ENCODE results near the gene NR1D2. TPM values are rescaled to one million over a fixed set of nuclear protein-coding genes. Genes with fewer than 3 reads are reported as not detected.
A peak's percentile ranks its signal among the peaks of the same experiment; 100 is the strongest.

NR1D2 gene
- total RNA-seq, 1 donor from 2014 or later: 34.0 TPM

DNA sequence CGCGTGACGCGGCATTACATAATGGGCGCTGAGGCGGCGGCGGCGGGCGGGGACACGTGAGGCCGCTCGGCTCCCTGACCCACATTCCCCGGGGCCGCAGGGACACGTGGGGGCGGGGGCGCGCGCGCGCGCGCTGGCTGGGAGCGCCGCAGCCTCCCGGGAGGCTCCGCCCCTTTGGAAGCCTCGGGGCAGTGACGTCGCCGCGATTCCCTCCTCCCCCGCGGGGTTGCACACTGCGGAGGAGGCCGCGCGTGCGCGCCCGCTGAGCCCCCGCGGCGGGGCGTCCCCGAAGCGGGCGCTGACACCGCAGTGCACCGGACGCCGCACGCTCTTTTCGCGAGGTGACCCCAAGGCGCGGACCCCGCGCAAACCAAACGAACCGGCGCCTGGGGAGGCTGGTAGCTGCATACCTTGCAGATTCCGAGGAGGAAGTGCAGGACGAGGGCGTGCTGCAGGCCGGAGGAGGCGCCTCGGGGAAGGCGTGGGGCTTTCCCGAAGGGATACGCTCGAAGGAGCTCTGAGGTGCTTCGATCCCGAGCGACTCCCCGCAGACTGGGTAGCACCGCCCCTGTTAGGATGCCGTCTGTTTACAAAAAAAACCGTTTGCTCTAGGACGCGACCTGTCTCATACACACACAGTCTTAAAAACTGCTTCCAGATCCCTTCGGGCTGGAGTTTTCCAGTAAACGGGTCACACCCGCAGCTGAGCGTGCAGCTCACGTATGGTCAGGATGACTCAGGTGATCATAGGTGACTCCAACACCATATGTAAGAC is 1.0 kb downstream of the NR1D2 start:
- Histone ChIP-seq H3K27me3 (ENCODE audit: control insufficient read depth, insufficient read depth, low read length) (no peaks in the 10 kb centered on the region), H3K36me3 (ENCODE audit: control insufficient read depth, insufficient read depth, low read length) (no peaks in the 10 kb centered on the region), H3K4me3 (ENCODE audit: low read depth, low read length) (peak overlapping the region; percentile 70)
- FAIRE-seq: no peak
- DNase-seq (ENCODE audit: low read depth): peak; percentile 80
- TF ChIP-seq, protein P1, sequence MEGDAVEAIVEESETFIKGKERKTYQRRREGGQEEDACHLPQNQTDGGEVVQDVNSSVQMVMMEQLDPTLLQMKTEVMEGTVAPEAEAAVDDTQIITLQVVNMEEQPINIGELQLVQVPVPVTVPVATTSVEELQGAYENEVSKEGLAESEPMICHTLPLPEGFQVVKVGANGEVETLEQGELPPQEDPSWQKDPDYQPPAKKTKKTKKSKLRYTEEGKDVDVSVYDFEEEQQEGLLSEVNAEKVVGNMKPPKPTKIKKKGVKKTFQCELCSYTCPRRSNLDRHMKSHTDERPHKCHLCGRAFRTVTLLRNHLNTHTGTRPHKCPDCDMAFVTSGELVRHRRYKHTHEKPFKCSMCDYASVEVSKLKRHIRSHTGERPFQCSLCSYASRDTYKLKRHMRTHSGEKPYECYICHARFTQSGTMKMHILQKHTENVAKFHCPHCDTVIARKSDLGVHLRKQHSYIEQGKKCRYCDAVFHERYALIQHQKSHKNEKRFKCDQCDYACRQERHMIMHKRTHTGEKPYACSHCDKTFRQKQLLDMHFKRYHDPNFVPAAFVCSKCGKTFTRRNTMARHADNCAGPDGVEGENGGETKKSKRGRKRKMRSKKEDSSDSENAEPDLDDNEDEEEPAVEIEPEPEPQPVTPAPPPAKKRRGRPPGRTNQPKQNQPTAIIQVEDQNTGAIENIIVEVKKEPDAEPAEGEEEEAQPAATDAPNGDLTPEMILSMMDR (IDR thresholded peaks at IDR 0.05; ENCODE audit: insufficient read depth, low read length, severe bottlenecking): no peak

DNA sequence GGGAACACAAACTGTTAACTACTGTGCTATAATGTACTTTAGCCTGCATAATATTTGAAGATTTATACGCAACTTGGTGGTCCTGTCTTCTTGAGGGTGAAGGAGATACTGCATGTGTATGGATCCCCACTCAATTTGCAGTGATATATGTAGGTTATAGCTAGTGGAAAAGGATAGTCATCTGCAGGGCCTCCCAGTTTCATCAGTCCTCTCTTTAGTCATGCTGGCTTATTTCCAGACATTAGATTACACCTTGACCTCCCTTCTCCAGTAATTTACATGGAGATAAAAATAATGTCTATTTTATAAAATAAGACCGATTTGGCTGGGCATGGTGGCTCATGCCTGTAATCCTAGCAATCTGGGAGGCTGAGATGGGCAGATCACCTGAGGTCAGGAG is 3.7 kb downstream of the NR1D2 start:
- Histone ChIP-seq H3K4me3 (ENCODE audit: low read depth, low read length) (no peak overlapping the region), H3K27me3 (ENCODE audit: control insufficient read depth, insufficient read depth, low read length) (no peaks in the 10 kb centered on the region), H3K36me3 (ENCODE audit: control insufficient read depth, insufficient read depth, low read length) (no peaks in the 10 kb centered on the region)
- FAIRE-seq: no peak
- peak; percentile 74 for DNase-seq (ENCODE audit: low read depth)
- TF ChIP-seq, protein P1 (IDR thresholded peaks at IDR 0.05; ENCODE audit: insufficient read depth, low read length, severe bottlenecking): no peak

DNA sequence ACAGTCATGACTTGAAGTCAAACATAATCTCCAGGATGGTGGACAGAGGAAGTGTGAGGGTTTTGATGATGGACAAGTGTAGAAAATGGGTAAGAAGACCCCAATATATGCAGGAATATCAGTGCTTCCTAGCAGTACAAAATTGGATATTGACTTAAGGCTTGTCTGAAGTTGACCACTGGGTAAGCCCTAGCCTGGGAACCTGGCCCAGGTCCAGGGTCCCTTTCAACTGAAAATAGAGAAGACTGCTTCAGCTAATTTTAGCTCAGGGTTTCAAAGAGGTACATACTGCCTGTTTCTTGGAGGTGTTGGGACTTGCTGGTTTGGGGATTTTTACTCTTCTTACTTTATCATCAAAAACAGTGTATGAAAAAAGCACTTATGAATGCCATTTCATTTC is 4.7 kb downstream of the NR1D2 start:
- TF ChIP-seq, protein P1 (IDR thresholded peaks at IDR 0.05; ENCODE audit: insufficient read depth, low read length, severe bottlenecking): no peak
- FAIRE-seq: no peak
- Histone ChIP-seq H3K4me3 (ENCODE audit: low read depth, low read length) (no peak overlapping the region), H3K36me3 (ENCODE audit: control insufficient read depth, insufficient read depth, low read length) (no peaks in the 10 kb centered on the region), H3K27me3 (ENCODE audit: control insufficient read depth, insufficient read depth, low read length) (no peaks in the 10 kb centered on the region)
- DNase-seq (ENCODE audit: low read depth): no peak

DNA sequence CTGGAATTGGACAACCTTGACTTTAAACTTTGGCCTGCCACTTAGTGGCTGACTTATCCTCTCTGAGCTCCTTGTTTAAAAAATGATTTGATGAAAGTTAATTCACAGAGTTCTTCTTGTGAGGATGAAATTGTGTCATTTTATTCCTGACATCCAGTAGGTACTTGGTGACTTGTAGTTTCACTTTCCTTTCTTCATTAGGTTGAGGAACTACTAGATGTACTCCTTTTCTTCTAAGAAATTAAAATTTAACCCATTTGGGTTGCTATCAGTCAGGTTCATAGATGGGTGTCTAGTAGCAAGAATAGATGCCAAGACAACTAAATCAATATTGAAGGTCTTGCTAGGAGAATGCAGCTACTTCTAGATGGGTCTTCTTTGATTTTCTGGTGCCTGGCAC is 5.2 kb downstream of the NR1D2 start:
- FAIRE-seq: no peak
- H3K27me3 ChIP-seq (ENCODE audit: control insufficient read depth, insufficient read depth, low read length): no peaks in the 10 kb centered on the region
- no peaks in the 10 kb centered on the region for H3K36me3 ChIP-seq (ENCODE audit: control insufficient read depth, insufficient read depth, low read length)
- TF ChIP-seq, protein P1 (IDR thresholded peaks at IDR 0.05; ENCODE audit: insufficient read depth, low read length, severe bottlenecking): no peak
- no peak overlapping the region for H3K4me3 ChIP-seq (ENCODE audit: low read depth, low read length)
- no peak for DNase-seq (ENCODE audit: low read depth)

DNA sequence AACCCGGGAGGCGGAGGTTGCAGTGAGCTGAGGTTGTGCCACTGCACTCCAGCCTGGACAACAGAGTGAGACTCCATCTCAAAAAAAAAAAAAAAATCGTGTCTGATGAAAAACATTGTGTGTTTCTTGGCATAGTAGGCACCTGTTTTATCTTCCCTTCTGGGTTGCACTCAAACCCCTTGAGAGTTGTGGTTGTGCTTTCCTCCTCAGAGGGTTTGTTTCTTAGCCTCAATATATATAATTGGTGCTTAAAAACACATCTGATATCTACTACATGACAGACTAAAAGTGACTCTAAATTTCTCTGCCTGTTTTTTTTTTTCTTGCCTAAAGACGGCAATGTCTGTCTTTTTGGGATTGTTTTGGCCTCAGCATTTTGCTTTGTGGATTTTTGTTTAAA is 7.6 kb downstream of the NR1D2 start:
- Histone ChIP-seq H3K27me3 (ENCODE audit: control insufficient read depth, insufficient read depth, low read length) (no peaks in the 10 kb centered on the region), H3K4me3 (ENCODE audit: low read depth, low read length) (no peak overlapping the region), H3K36me3 (ENCODE audit: control insufficient read depth, insufficient read depth, low read length) (no peaks in the 10 kb centered on the region)
- FAIRE-seq: no peak
- TF ChIP-seq, protein P1 (IDR thresholded peaks at IDR 0.05; ENCODE audit: insufficient read depth, low read length, severe bottlenecking): no peak
- no peak for DNase-seq (ENCODE audit: low read depth)

DNA sequence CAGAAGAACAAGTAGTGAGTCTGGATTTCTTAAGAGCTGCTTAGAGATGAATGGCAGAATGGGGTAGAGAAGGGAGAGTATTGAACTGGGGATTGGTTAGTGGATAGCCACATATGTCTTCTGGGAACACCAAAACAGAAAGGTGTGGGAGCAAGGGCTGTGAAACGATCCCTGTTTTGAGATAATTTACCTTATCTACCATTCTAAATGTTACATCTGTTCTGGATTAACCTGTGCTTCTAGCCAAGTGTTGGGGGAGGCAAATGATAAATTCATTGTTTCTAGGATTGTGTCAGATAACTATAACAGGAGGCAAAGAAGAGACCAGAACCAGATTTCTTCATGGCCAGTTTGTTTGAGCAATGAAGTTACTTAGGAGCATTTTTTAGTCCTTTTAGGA is 8.4 kb downstream of the NR1D2 start:
- Histone ChIP-seq H3K27me3 (ENCODE audit: control insufficient read depth, insufficient read depth, low read length) (no peaks in the 10 kb centered on the region), H3K36me3 (ENCODE audit: control insufficient read depth, insufficient read depth, low read length) (no peaks in the 10 kb centered on the region), H3K4me3 (ENCODE audit: low read depth, low read length) (no peak overlapping the region)
- FAIRE-seq (no peak), DNase-seq (ENCODE audit: low read depth) (no peak)
- TF ChIP-seq, protein P1 (IDR thresholded peaks at IDR 0.05; ENCODE audit: insufficient read depth, low read length, severe bottlenecking): no peak

Measured in bronchial epithelial cell (primary cell).